NCI-H2196 treated with DMSO at 0.1 percent for 48 hours (cell line): Measurements from ENCODE around the gene SLF2.
"Not testable (repeated sequence)": the region's sequence is repeated elsewhere in the genome, so short reads cannot be mapped to it uniquely, and the experiment has no call there.

ENCODE experiments used
- DNase-seq: peaks from one replicate; lab custom pipeline; 2025; ENCODE audit not compliant: unreplicated experiment; lab: John Stamatoyannopoulos, UW

The SLF2 gene

DNA sequence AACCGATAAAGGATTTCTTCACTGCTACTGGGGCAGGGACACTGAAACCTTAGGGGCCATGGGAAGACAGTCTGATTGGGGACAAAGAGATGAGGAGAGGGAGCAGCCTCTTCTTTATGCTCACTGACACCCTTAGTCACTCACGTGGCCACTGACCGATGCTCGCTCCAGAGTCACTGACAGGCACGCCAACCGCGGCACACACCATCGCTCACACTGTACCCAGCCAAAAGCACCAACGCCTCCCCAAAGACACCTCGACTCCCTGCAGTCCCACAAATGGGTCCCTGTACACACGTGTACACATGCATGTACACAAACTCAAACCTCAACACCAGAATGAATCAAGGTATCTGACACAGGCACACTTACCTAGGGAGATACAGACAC, 35.3 kb upstream of the SLF2 start:
- no peak for DNase-seq

DNA sequence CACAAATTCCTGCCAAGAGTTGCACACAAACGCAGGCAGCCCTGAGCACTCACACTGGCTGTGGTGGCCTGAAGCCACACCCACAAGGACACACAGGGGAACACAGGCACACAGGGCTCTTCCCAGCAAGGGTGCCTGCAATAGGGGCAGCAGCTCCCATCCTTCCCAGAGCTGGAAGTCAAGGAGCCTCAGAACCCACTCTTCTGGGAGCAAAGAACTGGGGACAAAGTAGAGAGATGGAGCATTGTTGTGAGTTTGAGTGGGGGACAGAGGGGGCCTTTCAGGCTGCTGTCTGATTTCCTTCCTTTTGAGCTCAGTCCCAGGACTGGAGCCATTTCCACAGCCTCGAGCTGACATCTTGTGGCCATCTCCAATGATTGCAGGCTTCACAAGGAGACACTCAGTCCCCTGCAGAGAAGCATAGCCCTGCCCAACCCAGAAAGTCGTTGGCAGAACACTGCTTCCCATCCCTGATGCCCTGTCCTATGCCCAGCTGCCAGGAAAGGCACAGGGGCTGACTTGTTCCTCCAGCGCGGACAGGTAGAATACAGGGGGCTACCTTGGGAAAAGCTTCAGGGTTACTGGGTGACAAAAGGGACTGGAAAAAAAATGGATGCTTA, 34.4 kb upstream of the SLF2 start:
- peak; percentile 13 for DNase-seq

- DNase-seq = no peak
Measured at GRCh38 chr10:100879741-100880360, 32.9 kb upstream of the SLF2 start.

GRCh38 chr10:100881556-100882213, 31.1 kb upstream of the SLF2 start:
- DNase-seq = no peak

DNA sequence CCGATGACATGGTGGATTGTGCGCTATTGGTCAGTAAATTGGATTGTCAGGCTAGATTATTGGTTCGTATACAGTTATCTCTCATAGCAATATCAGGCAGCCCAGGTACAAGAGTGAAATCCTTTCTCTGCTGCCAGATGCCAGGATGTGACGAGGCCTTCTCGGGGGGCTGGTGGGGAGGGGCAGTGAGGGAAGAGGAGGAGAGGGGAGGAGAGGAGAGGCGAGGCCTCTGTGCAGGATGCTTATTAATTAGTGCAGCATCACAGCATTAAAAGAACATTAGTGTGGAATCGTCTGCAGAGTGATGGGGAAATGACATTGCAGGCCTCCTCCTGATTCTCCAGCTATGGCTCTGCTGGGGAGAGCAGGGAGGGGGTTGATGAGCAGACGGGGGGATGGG, 30.5 kb upstream of the SLF2 start:
- DNase-seq = no peak

GRCh38 chr10:100882671-100883311, 30.0 kb upstream of the SLF2 start:
- DNase-seq = no peak

DNA sequence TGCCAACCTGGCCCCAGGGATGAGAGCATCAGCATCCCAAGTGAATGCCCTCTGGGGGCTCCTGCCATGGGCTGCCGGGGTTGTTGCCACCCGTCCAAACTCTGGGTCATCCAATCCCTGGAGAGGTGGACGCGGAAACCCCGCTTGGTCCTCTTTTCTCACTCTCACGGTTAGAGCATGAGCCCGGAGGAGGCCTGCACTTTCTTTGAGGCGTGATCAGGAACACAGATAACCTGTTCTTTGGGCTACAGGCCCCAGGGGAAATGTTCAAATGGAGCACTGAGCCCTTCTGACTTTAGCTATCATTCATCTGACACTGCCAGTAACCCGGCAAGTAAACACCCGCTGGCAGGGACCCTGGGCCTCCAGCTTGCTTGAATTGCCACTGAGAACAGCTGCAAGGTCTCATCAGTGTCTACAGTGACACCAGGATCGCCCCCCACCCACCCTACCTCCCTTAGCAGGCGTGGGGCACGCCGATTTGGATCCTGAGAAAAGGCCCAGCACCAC, 29.4 kb upstream of the SLF2 start:
- DNase-seq = no peak

GRCh38 chr10:100885611-100886010, 27.2 kb upstream of the SLF2 start:
- not testable (repeated sequence) for DNase-seq

GRCh38 chr10:100886091-100886490, 26.7 kb upstream of the SLF2 start:
- no peak for DNase-seq

DNA sequence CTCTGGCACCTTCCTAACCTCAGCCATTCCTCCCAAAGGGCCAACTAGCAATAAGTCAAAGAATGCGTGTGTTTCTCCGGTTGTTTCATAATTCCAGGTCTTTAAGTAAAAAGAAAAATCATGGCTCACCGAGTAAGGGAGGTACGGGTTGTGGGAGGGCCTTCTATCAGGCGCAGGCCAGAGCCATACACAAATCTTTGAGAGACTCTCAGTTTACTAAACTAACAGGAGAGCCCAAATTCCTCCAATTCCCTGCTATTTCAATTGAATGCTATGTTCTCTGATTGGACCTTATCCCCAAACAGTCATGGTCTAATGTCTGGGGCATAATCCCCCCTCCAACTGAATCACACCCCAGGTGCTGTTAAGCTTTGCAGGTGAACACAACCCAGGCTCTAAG, 26.2 kb upstream of the SLF2 start:
- DNase-seq = no peak

DNA sequence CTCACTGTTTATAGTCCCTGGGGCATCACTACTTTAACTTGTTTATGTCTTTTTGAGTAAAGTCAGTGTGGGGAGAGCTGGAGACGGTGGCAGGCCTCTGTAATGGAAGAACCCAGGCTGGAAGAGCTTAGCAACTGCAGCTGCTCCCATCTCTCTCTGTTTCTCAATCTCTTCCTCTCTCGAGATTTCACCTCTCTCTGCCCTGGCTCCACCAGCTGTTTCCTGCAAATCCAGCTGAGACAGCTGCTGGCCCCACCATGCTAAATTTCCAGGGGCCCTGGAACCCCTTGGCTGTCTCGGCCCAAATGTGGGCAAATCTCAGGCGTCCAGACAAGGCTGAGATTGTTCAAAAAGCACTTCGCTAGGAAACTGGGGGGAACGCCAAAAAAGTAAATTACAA, 25.8 kb upstream of the SLF2 start:
- DNase-seq = no peak

GRCh38 chr10:100887761-100888296, 24.9 kb upstream of the SLF2 start:
- no peak for DNase-seq

DNA sequence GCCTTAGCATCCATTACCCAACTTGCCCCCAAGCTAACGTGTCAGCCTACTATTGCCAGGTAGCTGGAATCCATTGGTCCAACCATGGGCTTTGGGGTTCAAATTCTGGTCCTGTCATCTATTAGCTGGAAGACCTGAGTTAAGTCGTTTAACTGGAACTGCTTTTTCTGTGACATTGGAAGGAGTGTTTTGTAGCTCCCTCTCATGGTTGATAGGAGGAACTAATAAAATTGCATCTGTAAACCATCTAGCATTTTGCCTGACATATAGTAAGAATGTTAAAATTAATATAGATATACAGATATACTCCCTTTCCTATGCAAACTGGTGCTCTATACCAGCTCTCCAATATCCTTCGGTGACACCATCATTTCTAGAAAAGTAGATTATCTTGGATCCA, 23.8 kb upstream of the SLF2 start:
- DNase-seq = no peak

DNA sequence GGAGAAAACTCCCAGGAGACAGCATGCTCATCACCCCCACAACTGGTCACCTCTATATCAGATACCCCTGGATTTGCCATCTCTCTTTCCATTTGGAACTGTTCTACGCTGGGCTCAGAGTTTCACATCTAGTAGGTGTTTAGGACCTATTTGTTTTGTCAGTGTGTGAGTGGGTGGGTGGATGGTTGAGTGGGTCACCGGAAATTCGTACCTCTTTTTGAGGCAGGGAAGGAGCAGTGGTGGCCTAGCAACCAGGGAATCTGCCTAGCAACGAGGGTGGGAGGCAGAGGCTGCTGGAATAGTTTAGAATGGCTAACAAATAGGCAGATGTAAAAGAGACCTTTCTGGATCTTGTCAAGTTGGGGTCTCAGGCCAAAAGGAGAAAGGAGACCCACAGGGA, 23.2 kb upstream of the SLF2 start:
- no peak for DNase-seq

GRCh38 chr10:100890141-100890672, 22.6 kb upstream of the SLF2 start:
- DNase-seq = no peak

DNA sequence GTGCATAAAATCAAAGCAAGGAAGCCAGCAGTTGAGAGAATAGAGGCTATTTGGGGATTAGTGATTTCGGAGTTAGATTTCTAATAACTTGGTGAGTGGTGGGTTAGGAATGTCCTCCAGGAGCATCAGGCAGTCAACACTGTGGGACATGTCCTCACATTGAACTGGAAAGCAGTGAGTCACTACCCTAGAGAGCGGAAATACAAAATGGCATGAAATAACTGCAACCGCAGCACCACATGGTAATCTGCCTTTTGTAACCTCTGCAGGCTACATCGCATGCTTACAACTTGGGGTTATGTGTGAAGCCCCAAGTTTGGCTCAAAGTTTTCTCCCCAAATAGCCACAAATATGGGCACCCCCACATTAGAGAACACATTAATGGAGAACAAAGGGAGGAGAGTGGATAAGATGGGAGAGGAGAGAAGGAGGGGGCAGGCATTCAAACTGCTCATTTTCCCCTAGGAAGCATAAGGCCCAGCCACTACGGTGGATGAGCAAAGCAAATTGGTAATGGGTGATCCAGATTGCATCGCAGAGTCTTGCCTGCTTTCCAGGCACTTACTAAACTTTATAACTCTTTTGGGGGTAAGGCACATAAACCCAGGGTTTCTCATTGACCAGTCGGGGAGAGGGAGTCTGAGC, 22.0 kb upstream of the SLF2 start:
- no peak for DNase-seq

DNA sequence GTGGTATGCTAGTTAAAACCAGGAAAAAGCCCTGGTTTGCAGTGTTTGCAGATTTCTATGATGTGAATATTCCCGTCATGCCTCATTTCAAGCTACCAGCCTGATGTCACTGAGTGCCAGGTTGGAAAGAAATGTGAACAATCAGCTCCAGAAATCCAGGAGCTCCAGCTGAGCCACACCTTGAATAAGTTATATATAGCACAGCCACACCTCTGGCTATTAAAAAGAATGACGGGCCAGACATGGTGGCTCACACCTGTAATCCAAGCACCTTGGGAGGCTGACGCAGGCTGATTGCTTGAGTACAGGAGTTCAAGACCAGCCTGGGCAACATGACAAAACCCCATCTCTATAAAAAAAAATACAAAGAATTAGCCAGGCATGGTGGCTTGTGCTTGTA, 18.7 kb upstream of the SLF2 start:
- DNase-seq = no peak

DNA sequence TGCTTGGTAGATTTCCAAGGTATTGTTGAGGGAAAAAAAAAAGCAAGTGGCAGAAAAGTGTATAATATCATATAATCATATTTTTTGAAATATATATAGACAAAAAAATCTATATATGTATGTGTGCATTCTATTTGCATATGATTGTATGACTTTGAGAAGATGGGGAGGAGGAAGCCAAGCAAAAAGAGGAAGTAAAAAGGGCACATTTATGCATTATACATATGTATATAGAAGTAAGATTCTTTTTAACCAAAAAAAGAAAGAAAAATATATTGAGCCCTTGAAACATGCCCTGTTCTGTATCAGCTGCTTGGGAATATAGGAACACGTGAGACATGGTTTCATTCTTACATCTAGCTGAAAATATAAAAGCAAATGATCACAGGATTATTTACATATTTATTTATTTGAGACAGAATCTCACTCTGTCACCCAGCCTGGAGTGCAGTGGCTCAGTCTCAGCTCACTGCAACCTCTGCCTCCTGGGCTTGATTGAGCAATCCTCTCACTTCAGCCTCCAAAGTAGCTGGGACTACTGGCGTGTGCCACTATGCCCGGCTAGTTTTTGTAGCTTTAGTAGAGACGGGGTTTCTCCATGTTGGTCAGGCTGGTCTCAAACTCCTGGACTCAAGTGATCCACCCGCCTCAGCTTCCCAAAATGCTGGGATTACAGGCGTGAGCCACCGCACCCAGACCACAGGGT, 18.0 kb upstream of the SLF2 start:
- no peak for DNase-seq

GRCh38 chr10:100895346-100895745, 17.4 kb upstream of the SLF2 start:
- no peak for DNase-seq

GRCh38 chr10:100895896-100896295, 16.9 kb upstream of the SLF2 start:
- DNase-seq = no peak
